GM15510 (cell line): ENCODE measurements around the gene C18orf63.

ENCODE experiments used
- POLR2A ChIP-seq: IDR thresholded peaks from 3 replicates; pipeline ENCODE4 v1.6.1; 2011; ENCODE audit warnings: borderline replicate concordance; ENCODE audit not compliant: insufficient read length; ENCODE audit errors: extremely low read depth

Gene C18orf63

DNA sequence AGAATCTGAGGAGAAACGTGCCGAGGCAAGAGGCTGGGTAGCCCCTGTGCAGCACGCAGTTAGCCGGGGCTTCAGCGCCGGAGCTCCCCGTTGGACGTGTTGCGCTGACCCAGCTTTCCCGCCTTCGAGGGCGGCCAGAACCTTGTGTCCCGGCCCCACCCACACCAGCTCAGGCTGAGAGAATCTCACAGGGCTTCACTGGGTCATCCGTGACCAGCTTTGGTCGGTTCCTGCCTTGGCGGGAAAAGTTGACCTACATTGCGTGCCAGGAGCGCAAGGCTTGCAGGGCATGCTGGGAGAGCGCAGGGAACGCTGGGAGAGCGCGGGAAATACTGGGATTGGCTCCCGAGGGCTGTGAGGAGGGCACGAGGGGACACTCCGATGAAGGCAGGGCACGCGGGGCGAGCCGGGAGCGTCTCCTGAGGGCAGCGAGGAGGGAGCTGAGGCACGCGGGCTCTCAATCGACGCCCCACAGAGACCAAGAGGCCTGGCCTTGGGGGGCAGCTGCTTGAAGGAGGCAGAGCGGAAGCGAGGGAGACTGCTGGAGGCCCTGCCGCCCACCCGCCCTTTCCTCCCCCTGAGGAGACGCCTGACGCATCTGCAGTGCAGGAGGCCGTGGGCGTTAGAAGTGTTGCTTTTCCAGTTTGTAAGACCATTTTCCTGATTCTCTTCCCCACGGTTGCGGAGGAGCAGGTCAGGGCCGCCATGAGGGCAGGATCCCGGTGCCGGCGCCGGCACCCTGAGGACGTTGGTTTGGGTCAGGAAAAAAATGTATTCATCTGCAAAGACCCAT, at the start of gene C18orf63:
C18orf63 (plus strand) TSS at position 376 of the 793 bp plus-strand sequence. CDS start 2,027 bp downstream, outside the sequence.
- no peak for TF ChIP-seq POLR2A

DNA sequence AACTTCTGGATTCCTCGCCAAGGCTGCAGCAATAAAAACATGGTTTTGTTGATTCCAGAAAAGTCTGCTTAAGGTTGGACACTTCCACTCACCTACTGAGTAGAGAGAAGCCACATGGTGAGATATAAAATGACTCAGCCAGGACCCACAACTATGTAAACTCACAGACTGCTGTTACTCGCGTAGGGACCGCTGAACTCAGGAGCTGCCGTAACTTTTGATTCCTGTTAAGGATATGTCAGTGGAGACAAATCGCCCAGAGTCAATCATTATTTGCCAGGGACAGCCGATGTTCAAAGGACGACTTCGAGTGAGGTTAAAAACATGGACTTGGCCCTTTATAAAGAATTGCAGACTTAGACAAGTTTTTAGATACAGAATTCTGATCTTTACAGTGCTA, 49.5 kb upstream of the C18orf63 start:
- no peak for TF ChIP-seq POLR2A

DNA sequence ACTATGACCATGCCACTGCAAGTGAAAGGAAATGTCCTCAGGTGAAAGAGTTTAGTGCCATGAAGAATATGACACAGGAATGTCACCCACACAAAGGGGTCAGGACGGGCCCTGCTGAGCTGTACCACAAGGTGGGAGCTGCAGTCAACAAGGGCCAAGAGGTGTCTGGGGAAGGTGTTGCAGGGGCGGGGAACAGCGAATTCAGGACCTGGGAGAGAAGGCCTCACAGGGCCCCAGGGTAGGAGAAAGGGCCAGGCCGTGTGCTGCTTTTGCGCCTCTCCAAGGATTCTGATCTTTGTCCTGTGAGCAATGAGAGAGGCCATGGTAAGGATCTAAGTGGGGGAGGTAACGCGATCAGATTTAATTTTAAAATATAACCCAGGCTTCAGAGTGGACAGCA, 47.5 kb upstream of the C18orf63 start:
- TF ChIP-seq POLR2A, result no peak

DNA sequence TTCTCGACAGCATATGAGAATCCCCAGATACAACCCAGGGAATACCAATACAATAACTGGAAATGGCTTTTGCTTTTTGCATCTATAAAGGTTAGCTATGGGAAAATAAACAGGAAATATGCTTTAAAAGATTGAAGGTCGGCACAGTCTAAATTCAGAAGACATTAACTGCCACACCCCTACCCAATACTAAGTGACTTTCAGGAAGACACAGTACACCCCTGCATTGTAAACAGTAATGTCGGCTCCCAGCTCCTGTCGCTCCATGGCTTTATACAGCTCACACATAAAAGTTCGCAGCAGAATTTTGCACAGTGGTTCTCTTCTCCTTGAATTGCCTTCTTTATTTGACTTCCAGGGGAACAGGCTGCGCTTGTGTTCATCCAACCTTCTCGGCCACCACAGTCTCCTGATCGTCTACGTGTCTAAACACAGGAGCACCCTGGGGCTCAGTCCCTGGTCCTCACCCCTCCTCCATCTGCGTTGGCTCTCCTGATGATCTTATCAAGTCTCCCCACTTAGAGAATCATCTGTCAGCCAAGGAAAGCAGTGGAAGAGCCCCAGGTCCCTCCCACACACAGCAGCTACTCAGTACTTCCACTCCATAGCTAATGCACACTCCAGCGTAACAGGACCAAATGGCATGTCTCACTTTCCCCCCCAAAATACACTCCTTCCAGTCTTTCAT, 46.6 kb upstream of the C18orf63 start:
- TF ChIP-seq POLR2A, result no peak

DNA sequence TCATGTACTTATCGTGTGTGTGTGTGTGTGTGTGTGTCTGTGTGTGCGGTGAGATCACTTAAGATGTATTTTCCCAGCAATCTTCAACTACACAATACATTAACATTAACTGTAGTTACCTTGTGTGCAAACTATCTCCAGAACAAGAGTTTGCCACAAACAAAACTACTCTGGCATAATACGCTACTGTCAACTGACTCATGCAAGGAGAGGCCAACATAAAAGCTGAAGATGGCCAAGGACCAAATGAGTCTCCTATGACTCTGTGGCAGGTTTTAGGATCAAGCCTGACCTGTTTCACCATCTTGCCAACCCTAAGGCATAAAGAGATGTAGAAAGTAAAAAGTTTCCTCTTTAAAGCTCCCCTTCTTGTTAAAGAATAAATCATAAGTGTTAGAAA, 44.0 kb upstream of the C18orf63 start:
- no peak for TF ChIP-seq POLR2A

- TF ChIP-seq POLR2A, result no peak
Measured at GRCh38 chr18:74273394-74273793, 42.2 kb upstream of the C18orf63 start.

GRCh38 chr18:74274700-74275099, 40.9 kb upstream of the C18orf63 start:
- TF ChIP-seq POLR2A, result no peak

DNA sequence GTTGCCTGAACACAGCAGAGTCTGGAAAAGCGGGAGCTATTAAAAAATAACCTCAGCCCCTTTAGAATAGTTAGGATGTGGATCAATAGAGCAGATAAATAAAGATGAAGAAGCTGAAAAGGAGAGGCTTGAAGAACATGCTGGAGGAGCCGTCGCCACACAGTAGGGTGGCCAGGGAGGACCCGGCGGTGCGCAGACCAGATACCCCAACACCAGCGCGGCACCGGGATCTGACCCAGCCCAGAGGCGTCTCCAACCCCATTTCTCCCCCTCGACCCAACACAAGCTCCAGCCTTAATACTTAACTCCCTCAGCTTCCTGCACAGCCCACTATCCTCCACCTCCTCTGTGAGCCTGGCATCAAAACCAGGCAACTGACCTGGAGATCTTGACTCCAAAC, 39.9 kb upstream of the C18orf63 start:
- TF ChIP-seq POLR2A, result no peak

- no peak for TF ChIP-seq POLR2A
Measured at GRCh38 chr18:74276609-74277008, 39.0 kb upstream of the C18orf63 start.

DNA sequence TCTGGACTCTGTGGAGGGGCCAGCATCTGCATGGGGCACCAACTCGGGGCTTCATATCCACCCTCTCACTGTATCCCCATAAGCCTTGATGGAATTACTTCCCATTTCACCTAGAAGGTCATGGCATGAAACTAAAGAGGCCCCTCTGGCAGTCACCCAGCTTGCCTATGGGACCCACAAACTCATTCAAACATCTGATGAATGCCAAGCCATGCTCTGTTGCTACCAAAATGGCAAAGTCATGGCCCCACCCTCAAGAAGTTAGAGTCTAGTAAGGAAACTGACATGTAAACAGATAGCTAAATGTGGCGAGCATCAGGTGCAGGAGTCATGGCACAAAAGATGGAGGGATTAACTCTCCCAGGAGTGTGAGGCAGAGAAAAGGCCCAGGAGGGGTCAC, 38.3 kb upstream of the C18orf63 start:
- no peak for TF ChIP-seq POLR2A

- no peak for TF ChIP-seq POLR2A
Measured at GRCh38 chr18:74278058-74278457, 37.6 kb upstream of the C18orf63 start.

DNA sequence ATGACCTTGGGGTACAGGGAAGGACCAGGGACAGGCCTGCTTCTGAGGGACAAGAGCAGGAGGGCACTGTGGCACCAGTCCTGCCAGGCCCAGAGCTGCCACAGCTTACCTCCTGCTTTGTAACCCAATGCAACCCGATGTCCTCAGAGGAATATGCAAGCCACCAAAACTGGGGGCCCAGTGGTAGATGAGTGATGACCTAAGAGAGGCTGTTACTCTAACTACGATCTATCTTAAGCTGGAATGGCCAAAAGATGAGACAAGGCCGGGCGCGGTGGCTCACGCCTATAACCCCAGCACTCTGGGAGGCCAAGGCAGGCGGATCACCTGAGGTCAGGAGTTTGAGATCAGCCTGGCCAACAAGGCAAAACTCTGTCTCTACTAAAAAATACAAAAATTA, 36.7 kb upstream of the C18orf63 start:
- TF ChIP-seq POLR2A, result no peak

DNA sequence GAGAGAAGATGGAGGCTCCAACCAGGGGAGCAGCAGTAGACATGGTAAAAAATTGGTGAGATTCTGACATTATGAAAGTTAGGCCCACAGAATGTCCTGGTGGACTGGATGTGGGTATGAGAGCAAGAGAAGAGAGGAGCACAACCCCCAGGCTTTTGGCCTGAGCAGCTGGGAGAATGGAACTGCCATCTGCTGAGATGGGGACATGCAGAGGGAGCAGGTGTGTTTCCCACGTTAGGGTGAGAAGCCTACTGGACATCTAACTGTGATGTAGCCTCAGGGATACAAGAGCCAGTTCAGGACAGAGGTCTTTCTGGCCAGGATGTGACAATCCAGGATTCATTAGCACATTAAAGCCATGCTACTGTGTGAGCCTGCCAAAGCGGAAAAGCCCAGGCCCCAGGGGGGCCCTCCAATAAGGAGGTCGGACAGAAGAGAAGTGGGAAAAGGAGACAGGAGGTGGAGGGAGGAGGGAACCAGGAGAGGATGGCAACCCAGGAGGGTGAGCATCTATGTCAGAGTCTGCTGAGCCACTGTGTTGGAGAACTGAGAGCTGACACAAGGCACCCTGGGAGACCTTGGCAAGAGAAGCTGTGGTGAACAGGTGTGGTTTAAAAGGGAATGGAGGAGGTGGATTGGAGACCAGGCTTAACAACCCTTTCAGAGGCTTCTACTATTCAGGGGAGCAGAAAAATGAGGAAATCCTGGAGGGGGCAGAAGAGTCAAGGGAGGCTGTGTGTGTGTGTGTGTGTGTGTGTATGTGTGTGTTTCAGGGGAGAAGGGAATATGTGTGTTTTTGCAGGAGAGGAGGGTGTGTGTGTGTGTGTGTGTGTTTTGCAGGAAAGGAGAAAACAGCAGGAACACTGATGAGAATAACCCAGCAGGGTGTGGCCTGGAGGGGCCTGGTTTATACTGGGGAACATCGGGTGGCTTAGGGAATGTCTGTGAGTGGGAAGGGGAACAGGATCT, 34.3 kb upstream of the C18orf63 start:
- no peak for TF ChIP-seq POLR2A

DNA sequence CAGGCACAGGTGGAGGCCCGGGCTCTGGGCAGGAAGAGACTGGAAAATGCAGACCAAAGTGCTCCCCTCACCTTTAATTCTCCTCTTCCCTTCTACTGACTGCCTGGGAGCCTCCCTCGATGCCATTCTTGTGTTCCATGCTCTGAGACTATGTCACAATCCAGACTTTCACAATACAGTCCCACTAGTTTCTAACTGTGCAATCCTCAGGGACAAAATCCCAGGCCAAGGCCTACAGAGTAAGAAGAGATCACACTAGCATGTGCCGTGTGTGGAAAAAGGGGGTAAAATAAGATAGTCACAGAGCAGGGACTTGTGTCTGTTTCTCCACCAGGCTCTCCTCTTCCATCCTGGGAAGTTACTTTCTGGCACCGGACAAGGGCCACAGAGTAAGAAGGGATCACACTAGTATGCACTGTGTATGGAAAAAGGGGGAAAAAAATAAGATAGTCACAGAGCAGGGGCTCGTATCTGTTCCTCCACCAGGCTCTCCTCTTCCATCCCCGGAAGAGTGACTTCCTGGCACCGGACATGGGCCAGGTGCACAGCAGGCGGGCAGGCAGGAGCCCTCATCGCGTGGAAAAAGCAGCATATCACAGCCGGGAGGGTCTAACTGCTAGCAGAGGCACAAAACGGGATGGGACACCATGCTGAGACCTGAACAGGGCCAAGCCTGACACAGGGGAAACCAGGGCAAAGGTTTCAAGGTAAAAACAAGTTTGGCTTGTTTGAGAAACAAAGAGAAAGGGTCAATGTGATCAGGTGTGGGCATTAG, 33.5 kb upstream of the C18orf63 start:
- no peak for TF ChIP-seq POLR2A

- TF ChIP-seq POLR2A, result no peak
Measured at GRCh38 chr18:74282755-74283554, 32.7 kb upstream of the C18orf63 start.
